ENCODE measurements around the gene EPB41L4B. TPM values are rescaled to one million over a fixed set of nuclear protein-coding genes. Genes with fewer than 3 reads are reported as not detected.

Gene EPB41L4B
- total RNA-seq, 4 donors from 2014 or later, result 56.4 to 72.7 (median 71.0) TPM

- TF ChIP-seq CTCF (IDR thresholded peaks at IDR 0.05) (no peak), POLR2A (IDR thresholded peaks at IDR 0.05) (no peak)
- H3K27ac ChIP-seq, result no peak overlapping the region
- 88 to 96% methylated on average over 1 of the region's 1 CpG for WGBS, 2 donors
- DNase-seq, result no peak
- no peak overlapping the region for H3K4me3 ChIP-seq (replicated peaks in 1 of 3)
- no peaks in the 10 kb centered on the region for H3K36me3 ChIP-seq
- H3K9me3 ChIP-seq, result no peaks in the 10 kb centered on the region
- no peaks in the 10 kb centered on the region for H3K27me3 ChIP-seq
- intact Hi-C loops (cut with DNase I), result no loop called here
- H3K4me1 ChIP-seq, result no peaks in the 10 kb centered on the region
Measured at GRCh38 chr9:109181284-109181683, 139.6 kb downstream of the EPB41L4B start.

- TF ChIP-seq POLR2A (IDR thresholded peaks at IDR 0.05), result no peak
- no peak for TF ChIP-seq CTCF (IDR thresholded peaks at IDR 0.05)
- intact Hi-C loops (cut with DNase I), result no loop called here
- WGBS, 2 donors, result 59 to 78% methylated on average over 9 of the region's 9 CpGs
- no peak overlapping the region for H3K27ac ChIP-seq
- H3K9me3 ChIP-seq, result no peaks in the 10 kb centered on the region
- no peak overlapping the region for H3K4me3 ChIP-seq (replicated peaks in 1 of 3)
- DNase-seq, result peak; percentile 40 to 50
- H3K4me1 ChIP-seq, result no peaks in the 10 kb centered on the region
- H3K27me3 ChIP-seq, result no peaks in the 10 kb centered on the region
- no peaks in the 10 kb centered on the region for H3K36me3 ChIP-seq
Measured at GRCh38 chr9:109179801-109180523, 140.9 kb downstream of the EPB41L4B start.

GRCh38 chr9:109176963-109177362 is 143.9 kb downstream of the EPB41L4B start:
- Histone ChIP-seq H3K27ac (no peak overlapping the region), H3K27me3 (no peaks in the 10 kb centered on the region), H3K4me3 (replicated peaks in 1 of 3) (no peak overlapping the region), H3K36me3 (no peaks in the 10 kb centered on the region), H3K4me1 (no peaks in the 10 kb centered on the region), H3K9me3 (no peaks in the 10 kb centered on the region)
- intact Hi-C loops (cut with DNase I), result no loop called here
- 90 to 93% methylated on average over 2 of the region's 2 CpGs for WGBS, 2 donors
- TF ChIP-seq CTCF (IDR thresholded peaks at IDR 0.05) (no peak), POLR2A (IDR thresholded peaks at IDR 0.05) (no peak)
- DNase-seq, result no peak

- intact Hi-C loops (cut with DNase I), result no loop called here
- TF ChIP-seq POLR2A (IDR thresholded peaks at IDR 0.05), result no peak
- WGBS, 2 donors, result 79 to 88% methylated on average over 8 of the region's 8 CpGs
Measured at GRCh38 chr9:109176386-109176785, 144.5 kb downstream of the EPB41L4B start.

GRCh38 chr9:109172935-109173334 is 147.9 kb downstream of the EPB41L4B start:
- no peak for DNase-seq
- H3K9me3 ChIP-seq, result no peaks in the 10 kb centered on the region
- WGBS, 2 donors, result 79 to 87% methylated on average over 1 of the region's 1 CpG
- intact Hi-C loops (cut with DNase I), result no loop called here
- TF ChIP-seq CTCF (IDR thresholded peaks at IDR 0.05) (no peak), POLR2A (IDR thresholded peaks at IDR 0.05) (no peak)
- no peaks in the 10 kb centered on the region for H3K4me1 ChIP-seq
- H3K36me3 ChIP-seq, result no peaks in the 10 kb centered on the region
- H3K27me3 ChIP-seq, result no peaks in the 10 kb centered on the region
- H3K4me3 ChIP-seq (replicated peaks in 1 of 3), result no peak overlapping the region
- no peak overlapping the region for H3K27ac ChIP-seq

More at GRCh38 chr9:109176386-109176785, 144.5 kb downstream of the EPB41L4B start:
- no peak for DNase-seq
- H3K4me3 ChIP-seq (replicated peaks in 1 of 3), result no peak overlapping the region
- H3K9me3 ChIP-seq, result no peaks in the 10 kb centered on the region
- no peaks in the 10 kb centered on the region for H3K4me1 ChIP-seq
- no peaks in the 10 kb centered on the region for H3K27me3 ChIP-seq
- H3K27ac ChIP-seq, result no peak overlapping the region
- H3K36me3 ChIP-seq, result no peaks in the 10 kb centered on the region

All from thyroid gland (tissue), 4 donors.